ENCODE results near the gene PACSIN3. TPM values are rescaled to one million over a fixed set of nuclear protein-coding genes. Genes with fewer than 3 reads are reported as not detected.

Gene PACSIN3
- total and polyA plus RNA-seq, 12 donors = 146 to 335 (median 248) TPM

- H3K27ac ChIP-seq = peak overlapping the region in 9 of 10 donors; percentile 47 to 73 (median 58)
- H3K4me3 ChIP-seq = peak overlapping the region in 3 of 10 donors; percentile 2 to 13 (median 8)
- DNase-seq (peak; percentile 25 to 52), ATAC-seq (peak; percentile 63 to 81 (median 74))
- H3K9me3 ChIP-seq = no peaks in the 10 kb centered on the region
- 36 to 39% methylated on average over 11 of the region's 11 CpGs for WGBS, 2 donors
- peak in 8 of 9 donors; percentile 18 to 59 (median 48) for TF ChIP-seq CTCF (IDR thresholded peaks at IDR 0.05)
- peaks cover 5 to 33% (median 22%) of the 10 kb centered on the region in 9 donors for H3K4me1 ChIP-seq
- intact Hi-C loops (cut with DNase I) = loop anchor here in 4 of 10 donors (10.0 kb wide), 2 partner anchors 49 to 121 kb away; partner anchors contain the start of genes MYBPC3 (in 3 of the 4) and PACSIN3 (in 1 of the 4)
- H3K36me3 ChIP-seq = peaks cover 0 to 74% (median 14%) of the 10 kb centered on the region in 9 donors
- H3K27me3 ChIP-seq = no peaks in the 10 kb centered on the region
Observed at GRCh38 chr11:47233989-47234668, 47.9 kb upstream of the PACSIN3 start.

- Histone ChIP-seq H3K36me3 (peaks cover 0 to 74% (median 7%) of the 10 kb centered on the region in 9 donors), H3K27me3 (no peaks in the 10 kb centered on the region), H3K4me1 (peaks cover 4 to 23% (median 14%) of the 10 kb centered on the region in 9 donors), H3K27ac (no peak overlapping the region), H3K4me3 (no peak overlapping the region), H3K9me3 (no peaks in the 10 kb centered on the region)
- intact Hi-C loops (cut with DNase I) = loop anchor here in 4 of 10 donors (10.0 kb wide), 2 partner anchors 48 to 122 kb away; partner anchors contain the start of genes MYBPC3 (in 3 of the 4) and PACSIN3 (in 1 of the 4)
- DNase-seq = no peak
- no peak for TF ChIP-seq CTCF (IDR thresholded peaks at IDR 0.05)
- ATAC-seq = no peak
- 96% methylated on average over 4 of the region's 4 CpGs for WGBS, 2 donors
Observed at GRCh38 chr11:47233051-47233450, 46.8 kb upstream of the PACSIN3 start.

GRCh38 chr11:47229161-47229560, 42.9 kb upstream of the PACSIN3 start:
- no peak for ATAC-seq
- no peaks in the 10 kb centered on the region for H3K9me3 ChIP-seq
- 95 to 97% methylated on average over 8 of the region's 8 CpGs for WGBS, 2 donors
- no peak overlapping the region for H3K27ac ChIP-seq
- intact Hi-C loops (cut with DNase I) = no loop called here
- no peak for TF ChIP-seq CTCF (IDR thresholded peaks at IDR 0.05)
- peaks cover 2 to 12% (median 3%) of the 10 kb centered on the region in 9 donors for H3K4me1 ChIP-seq
- H3K36me3 ChIP-seq = peaks cover 0 to 91% (median 9%) of the 10 kb centered on the region in 9 donors
- no peaks in the 10 kb centered on the region for H3K27me3 ChIP-seq
- H3K4me3 ChIP-seq = no peak overlapping the region
- DNase-seq = no peak

GRCh38 chr11:47225552-47226400, 39.5 kb upstream of the PACSIN3 start:
- TF ChIP-seq CTCF (IDR thresholded peaks at IDR 0.05) = no peak
- Histone ChIP-seq H3K36me3 (peaks cover 0 to 100% (median 12%) of the 10 kb centered on the region in 9 donors), H3K4me1 (peaks cover 0 to 7% (median under 1%) of the 10 kb centered on the region in 9 donors), H3K27ac (peak overlapping the region in 1 of 10 donors; percentile 66), H3K27me3 (no peaks in the 10 kb centered on the region), H3K4me3 (no peak overlapping the region), H3K9me3 (no peaks in the 10 kb centered on the region)
- ATAC-seq (no peak), DNase-seq (no peak)
- 92 to 97% methylated on average over 7 of the region's 7 CpGs for WGBS, 2 donors
- intact Hi-C loops (cut with DNase I) = no loop called here

All from heart right ventricle (tissue), 16 donors.